HG03342 (cell line): ENCODE measurements around the gene COPS9.

Experiments
- ATAC-seq: cut with Tn5 transposase; IDR thresholded peaks from one replicate; pipeline ENCODE4 v1.9.1; 2021; ENCODE audit warnings: mild to moderate bottlenecking, moderate library complexity; ENCODE audit not compliant: unreplicated experiment

COPS9 gene

DNA sequence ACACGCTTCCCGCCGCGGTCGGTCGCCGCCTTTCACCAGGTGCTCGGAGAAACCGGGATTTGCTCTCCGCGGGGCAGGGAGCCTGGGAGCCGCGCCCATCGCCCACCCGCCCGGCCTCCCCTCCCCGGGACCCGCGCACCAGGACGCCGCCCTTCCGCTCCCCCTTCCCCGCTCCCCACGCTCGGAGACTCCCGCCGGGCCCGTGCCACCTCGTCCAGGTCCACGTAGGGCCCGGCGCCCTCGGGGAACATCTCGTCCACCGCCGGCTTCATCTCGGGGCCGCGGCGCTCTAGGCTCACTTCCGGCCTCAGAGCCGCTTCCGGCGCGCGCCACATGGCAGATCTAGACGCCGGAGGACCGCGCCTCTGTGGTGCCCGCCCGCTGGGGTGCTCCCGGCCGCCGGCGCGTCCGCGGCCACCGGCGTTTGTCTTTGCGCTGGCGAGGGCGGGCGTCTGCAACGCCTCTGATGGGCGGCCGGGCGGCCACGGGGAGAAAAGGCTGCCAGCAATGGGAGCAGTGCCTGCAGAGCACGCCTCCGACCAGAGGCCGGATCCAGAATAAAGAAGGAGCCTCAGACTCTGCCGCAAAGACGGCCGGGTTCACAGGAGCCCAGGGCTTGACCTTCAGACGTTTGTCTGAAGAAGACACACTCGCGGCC lies at the start of gene COPS9:
Gene COPS9 (minus strand): TSS at position 293 of the 658 bp plus-strand sequence. CDS start 21 bp downstream, at position 272.
- peak; percentile 91 for ATAC-seq

DNA sequence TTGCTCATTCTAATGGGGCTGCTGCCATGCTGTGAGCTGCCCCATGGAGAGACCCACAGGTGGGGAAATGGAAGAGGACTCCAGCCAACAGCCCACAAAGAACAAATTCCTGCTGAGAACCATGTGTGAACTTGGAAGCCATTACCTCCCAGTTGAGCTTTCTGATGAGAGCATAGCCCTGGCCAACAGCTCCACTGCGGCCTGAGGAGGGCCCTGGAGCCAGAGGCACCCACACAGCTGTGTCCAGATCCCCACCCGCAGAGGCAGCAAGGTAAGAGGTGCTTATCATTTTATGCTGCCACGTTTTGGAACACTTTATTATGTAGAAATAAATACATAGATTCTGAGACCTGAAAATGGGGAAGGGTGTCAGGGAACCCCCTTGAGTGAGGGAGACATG lies 48.6 kb upstream of the COPS9 start:
- ATAC-seq: no peak

DNA sequence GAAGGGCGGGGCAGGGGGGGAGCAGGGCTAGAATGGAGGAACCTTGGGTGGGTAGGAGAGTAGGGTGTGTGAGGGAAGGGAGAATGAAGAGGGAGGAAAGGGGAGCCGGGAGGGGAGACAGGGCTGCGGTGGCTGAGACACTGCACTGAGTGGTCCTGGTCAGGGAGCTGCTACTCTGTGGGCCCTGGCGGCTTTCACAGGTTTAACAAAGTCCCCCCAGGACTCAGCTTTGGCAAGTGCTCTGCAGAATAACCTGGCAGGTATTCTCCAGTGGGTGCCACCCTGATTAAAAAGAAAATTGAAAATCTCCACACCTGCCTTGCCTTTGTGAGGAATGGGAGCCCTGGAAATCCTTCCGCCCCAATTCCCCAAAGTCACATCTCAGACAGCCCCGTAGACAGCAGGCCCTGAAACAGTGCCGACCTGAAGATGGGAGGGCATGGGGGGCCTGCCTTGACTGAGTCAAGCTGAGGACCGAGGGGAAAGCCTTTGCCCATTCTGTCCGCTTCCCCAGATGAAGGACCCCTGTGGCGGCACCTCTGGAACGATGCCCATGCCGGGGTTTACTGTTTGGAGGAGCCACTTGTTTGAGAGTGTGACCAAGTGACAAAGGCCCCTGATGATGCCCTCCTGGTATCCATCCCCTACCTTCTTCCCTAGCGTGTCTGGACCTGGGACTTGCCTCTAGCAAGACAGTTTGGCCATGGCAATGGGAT lies 47.9 kb upstream of the COPS9 start:
- ATAC-seq: no peak

DNA sequence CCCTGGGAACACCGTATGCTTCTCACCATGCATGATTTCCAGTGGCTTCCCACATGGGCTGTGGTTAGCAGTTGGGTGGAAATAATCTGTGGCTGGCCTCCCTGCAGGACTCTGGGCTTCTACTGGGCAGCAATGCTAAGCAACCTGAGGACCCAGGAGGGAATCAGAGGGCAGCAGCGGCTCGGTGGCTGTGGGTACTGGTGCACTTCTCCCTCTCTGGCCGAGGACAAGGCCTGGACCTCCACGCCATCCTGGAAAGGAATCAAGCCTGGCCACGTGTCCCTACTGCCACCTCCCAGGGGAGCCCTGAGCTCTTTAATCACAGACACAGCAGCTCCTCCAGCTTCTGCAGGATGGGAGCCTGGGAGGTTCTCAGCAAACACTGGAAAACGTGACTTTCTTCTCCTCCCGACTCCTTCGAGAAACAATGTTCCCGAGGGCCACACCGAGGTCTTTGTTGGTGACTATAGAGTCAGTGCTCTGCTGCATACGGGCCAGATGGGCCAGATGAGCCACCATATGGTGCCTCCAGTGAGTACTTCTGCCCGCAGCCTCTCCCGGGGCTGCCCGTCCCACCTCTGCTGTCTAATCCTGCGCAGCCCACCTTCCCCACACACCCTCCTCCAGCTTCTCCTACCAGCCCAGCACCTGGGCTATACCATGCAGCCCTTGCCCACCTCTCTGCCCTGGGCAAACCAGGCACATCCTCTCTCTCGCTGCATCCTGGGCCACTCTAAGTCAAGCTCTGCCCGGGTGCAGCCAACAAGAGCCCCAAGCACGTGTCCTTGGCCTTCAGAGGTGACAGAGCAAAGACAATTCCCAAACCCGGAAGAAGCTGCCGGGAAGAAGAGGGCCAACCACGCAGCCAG lies 47.1 kb upstream of the COPS9 start:
- no peak for ATAC-seq

DNA sequence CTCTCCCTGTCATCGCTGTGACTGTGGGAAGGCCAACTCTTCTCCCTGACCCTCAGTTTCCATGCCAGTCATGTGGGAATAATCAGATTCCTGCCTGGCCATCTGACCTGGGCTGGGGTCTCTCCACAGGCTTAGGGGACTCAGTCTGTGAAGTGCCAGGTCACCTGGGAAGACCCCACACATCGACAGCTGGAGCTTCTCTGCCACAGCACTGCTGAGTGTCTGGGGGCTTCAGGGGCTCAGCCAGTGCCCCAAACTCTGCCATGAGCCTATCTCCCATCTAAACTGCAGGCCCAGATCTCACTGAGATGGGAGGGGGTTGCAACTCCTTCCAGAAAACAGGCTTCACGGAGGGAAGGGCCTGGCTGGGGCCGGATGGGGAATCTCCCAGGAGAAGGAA lies 46.4 kb upstream of the COPS9 start:
- no peak for ATAC-seq

DNA sequence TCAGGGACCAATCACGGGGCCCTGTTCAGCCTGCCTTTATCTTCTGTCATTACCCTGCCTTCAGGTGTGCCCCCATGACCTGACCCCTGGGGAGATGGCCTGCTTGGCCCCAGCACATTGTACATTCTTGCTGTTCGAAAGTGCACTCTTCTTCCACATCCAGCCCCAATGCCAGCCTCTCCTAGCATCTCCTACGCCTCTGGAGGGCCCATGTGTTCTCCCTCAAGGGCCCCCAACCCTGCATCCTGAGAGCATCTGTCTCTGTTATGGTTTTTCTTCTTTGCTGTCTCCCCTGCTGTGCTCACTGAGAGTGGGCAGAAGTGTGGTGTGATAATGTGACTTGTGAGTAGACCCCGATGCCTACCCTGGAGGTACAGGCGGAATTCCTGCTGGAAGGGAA lies 45.9 kb upstream of the COPS9 start:
- ATAC-seq: no peak

DNA sequence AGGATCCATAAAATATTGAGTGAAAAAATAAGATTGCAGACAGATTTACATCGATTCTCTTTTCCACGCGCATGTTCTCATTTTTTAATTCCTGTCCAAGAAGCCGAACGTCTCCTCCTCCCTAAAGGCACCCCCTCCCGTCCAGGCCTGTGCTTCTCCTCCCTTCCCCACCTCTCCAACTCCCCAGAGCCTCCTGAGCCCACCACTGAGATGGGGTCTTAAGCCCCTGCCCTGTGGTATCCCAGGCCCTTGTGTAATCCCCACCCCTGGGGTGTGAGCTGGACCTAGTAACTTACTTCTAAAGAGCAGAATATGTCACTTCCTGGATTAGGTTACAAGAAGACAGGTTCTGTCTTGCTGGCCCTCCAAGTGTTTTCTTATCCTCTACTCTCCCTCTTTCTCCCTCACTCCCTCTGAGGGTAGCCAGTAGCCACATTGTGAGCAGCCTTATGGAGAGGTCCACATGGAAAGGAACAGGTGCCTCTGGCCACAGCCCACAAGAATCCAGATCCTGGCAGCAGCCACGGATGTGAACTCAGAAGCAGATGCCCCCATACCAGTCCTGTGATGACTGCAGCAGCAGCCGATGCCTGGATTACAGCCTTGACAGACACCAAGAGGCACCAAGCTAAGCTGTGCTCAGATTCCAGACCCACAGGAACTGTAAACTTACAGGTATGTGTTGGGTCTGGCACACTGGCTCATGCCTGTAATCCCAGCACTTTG lies 44.0 kb upstream of the COPS9 start:
- ATAC-seq: no peak

DNA sequence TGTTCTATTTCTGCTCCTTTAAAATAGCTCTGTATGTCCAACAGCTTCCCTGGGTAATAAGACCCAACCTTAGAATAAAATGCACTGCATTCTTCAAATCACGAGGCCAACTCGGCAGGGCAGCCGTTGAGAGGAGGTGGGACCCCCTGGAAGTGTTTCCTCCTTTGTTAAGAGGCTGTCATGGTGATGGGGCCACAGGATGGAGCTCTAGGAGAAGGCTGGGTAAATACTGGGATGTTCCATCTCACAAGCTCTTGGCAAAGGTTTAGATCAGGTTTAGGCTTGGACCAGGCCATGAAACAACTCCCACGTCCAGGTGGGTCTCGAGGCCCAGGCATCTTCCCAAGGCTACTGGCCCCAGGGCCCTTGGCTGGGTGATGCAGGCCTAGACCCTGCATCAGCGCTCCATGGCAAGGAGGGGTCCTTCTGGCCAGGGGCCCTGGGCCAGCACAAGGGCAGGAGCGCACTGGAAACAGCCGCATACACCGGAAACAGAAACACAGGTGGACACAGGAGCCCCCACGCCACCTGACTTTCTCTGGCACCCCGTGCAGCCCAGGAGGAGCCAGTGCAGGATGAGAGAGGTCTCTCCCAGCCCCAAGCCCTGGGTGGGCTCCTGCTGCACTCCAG lies 43.2 kb upstream of the COPS9 start:
- ATAC-seq: no peak

DNA sequence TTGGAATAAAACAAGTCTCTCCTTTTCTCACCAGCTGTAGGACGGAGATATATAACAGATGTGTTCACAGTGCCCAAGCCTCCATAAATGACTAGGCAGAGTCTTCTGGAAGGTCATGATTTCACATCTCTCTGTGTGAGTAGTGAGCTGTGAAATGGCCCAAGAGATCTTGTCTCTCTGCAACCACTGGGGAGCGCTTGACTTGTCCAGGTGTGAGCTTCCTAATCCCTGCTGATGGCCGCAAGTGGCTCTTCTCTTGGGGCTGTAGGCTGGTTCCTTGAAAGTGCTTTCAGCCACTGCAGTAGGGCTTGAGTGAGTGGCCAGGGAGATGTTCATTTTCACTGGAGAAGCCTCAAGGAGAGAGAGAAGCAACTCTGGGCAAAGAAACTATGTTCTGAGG lies 42.5 kb upstream of the COPS9 start:
- ATAC-seq: no peak

DNA sequence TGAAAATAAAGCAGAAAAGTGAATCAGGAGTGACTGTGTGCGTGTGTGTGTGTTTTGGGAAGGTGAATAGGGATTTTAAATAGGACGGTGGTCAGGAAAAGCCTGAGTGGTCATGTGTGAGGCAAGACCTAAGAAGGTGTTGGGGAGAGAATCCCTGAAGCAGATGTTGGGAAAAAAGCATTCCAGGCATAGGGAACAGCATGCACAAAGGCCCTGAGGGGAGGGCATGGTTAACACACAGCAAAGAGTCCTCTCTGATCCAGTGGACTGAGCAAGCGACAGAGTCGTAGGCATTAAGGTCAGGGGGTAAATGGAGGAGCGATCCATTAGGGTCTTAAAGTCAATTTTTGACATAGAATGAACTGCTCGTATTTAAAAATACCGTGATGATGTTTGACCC lies 38.4 kb upstream of the COPS9 start:
- no peak for ATAC-seq

DNA sequence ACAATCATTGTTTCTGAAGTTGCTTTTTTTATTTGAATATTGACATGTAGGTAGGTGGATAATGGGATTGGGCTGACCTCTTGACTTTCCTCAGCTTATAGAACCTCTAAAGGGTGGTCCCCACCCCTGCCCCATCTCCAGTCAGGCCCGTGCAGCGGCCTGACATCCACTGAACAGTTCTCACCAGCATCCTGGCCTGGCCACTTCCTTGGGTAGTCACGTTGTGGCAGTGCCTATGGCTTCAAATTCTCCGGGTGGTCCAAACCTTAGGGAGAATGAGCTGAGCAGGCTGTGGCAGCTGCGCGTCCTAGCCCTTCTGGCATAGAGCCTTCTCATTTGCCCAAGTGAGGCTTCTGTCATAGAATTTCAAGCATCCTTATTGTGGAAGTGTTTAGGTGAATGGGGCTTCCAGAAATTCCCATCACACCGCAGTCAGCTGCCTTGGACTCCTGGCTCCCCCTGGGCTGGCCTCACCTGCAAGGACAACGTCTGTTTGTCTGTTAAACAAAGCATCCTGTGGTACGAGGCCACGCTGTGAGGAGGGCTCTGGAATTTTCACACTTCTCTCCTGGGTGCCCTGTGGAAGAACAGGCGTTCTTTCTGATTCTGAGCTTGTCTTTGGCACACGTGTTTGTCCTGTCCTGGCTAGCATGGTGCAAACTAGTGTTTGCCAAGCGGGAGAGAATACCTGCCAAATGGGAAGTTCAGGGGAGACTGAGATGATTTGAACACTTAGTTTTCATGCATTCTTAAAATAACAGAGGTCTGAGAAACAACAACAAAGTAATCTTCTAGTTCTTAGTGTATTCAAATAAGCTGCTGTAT lies 36.2 kb upstream of the COPS9 start:
- ATAC-seq: no peak

DNA sequence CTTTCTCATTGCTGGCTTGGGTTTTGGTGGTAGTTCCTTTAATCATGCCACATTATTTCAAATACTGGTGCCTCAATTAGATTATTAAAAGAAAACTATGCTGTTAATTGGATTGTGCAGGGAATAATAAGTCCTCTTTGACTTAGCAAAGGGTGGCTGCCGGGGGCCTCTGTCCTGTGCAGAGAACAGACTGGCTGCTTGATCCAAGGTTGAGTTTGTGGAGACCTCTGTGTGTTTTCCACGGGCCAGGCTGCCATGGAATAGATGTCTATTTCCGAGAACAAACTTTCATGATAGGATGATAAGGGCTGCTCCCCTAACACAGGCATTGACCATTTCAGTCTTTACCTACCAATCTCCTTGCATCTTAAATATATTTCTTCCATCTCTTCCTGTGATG lies 34.8 kb upstream of the COPS9 start:
- ATAC-seq: no peak

DNA sequence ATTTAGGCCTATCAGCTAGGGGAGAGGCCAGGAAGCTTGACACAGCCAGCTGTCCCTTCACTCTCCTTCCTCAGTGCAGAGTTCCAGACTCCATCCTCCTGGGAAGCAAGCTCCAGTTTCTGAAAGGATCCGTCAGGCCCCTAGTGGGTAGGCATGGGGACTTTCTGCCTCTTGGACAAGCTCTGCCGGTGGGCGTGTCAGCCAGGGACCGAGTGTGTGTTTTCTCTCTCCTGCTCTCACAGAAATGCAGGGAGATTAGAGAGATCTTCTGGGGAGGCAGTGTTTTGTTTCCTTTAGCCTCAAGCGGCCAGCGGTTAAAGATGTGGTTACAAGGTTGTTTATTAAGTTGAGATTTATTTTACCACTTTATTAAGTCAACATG lies 34.2 kb upstream of the COPS9 start:
- no peak for ATAC-seq

DNA sequence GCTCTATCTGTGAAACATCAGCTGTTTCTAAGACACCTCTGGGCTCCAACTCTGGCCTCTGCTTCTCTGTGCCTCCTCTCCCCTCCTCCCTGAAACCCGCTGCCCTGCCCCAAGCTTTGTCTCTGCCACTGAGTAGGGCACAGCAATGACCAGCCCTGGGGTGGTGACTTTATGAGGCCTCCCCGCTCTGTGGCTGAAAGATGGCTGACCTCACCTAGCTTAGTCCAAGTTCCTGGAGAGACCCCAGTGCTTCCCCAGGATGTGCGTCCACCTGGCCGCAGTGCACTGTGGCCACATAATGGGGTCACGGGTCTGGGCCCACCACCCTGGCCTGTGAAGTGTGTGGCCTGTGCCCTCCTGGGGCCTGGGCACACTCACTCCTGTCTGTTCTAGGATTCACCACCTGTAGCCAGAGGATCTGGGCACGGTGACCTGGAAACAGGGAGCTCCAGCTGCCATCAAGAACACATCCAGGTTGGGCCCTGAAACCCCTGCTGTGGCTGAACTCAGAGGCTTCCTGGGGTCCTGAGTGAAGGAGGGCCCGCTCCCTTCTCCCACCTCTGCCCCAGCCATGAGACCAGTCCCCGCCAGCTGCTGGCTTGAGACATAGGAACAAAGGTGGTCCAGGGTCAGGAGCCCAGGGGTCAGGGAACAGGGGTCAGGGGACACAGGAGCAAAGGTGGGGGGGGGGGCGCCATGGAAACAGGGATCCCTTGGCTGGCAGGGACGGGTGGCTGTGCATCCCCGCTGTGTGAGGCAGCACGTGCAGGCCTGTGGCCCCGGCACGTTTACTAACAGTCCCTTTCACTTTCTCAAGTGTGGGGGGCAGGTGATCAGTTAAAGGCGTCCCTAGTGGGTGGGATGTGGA lies 33.6 kb upstream of the COPS9 start:
- ATAC-seq: no peak

DNA sequence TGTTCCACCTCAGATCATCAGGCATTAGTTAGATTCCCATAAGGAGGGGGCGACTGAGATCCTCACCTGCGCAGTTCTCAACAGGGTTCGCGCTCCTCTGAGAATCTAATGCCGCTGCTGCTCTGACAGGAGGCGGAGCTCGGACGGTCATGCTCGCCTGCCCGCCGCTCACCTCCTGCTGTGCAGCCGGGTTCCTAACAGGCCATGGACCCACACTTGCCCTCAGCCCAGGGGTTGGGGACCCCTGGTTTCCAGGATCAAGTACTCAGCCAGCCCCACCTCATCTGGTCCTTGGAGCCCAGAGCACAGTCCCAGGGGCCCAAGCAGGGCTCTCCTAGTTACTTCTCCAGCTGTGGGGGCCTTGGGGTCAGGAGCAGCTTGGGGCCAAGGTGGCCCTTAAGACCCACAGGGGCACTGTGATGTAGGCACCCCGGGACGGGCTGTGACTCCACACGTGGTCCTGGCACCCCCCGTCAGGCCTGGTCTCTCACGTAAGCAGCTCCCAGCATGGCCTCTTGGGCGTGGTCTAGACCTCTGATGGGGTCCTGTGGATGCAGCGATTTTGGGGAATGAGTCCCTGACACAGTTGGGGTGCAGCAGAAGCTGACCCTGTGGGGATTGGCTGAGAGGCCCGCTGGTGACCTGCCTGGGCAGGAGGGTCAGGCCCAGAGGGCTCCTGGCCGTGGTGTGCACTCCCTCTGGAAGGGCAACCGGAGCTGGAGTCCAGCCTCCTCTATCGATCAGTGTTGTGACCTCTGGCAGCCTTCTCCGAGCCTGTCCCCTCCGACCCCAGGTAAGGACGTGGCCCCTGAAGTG lies 32.6 kb upstream of the COPS9 start:
- no peak for ATAC-seq

DNA sequence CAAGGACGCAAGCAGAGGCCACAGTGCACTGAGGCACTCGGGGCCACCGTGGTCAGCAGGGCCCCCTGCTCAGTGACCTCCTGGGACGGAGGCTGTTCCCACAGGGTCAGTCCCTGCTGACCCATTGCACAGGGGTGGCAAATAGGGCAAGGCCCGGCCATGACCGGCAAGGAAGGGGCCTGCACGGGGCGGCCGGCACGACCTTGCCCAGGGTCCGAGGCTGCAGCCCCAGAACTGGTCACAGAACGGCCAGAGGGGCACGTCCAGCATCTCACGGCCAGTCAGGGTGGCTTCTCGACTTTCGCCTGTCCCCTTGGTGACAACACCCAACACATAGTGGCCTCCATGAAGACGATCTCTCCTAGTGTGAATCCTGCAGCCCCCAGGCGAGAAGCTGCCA lies 31.9 kb upstream of the COPS9 start:
- ATAC-seq: no peak

DNA sequence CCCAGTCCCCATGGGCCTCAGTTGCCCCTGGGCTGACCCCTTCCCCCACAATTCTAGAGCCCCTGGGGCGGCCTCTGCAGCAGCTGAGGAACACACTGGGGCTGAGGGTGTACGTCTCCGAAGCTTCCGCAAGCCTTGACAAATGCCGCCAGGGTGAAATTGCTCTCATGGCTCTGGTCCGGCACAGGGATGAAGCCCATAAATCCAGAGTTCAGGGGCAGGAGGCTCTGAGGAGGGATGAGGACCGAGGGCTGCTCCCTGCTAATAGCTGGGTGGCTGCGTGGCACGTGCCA lies 31.4 kb upstream of the COPS9 start:
- ATAC-seq: no peak
